ENCODE data around the gene ZNF865. TPM values are rescaled to one million over a fixed set of nuclear protein-coding genes. Genes with fewer than 3 reads are reported as not detected.

The ZNF865 gene
- total and polyA plus RNA-seq, 2 donors (not counting 3 experiments of a cell fraction or from before 2014, with no cell fraction given): 4.0 to 10.1 TPM

DNA sequence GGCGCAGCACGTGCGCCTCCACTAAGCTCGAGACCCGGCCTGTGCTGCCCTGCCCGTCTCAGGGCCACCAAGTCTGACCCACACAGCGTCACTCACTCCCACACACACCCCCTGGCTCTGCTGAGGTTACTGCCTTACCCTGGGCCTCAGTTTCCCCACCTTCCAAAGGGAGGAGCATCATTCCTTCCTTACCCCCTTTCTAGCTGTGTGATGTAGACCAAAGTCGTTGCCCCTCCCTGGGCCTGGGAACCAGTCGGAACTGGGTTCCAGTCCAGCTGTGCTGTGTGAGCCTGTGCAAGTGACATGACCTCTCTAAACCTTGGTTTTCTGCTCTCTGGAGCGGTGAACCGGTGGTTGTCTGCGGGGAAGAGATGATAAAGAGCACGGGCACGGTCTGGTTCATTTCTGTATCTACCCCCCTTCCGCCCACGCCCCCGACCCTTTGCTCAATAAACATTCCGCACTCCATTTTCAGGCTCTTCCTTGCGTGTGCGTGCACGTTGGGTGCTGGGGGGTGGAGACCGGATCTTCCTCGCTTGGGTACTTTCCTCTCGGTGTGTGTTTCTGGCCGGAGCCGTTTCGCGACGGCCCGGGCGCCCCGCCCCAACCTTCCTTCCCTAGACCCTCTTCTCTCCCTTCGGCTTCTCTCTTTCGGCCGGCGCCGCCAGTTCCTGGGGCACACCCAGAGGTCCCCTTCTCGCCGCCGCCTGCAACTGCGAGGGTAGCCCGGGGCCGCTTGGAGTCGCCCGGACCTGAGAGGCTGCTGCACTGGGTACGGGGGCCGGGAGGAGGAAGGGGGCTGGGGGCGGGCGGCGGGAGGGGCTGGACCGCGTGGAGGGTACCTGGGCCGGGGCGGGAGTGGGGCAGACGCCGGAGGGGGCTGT is 37.8 kb downstream of the ZNF865 start, which contains the start of gene ZNF581:
TSS of gene ZNF581 (plus strand) at position 647 of the 884 bp plus-strand sequence. CDS start 923 bp downstream, outside the sequence.
- H3K4me3 ChIP-seq (replicated peaks in 1 of 3; ENCODE audit: insufficient read depth in 1 of 3, low read depth in 1 of 3, low read length in 3 of 3): peak within 1 kb of the TSS; percentile 60 to 75 (median 61)
- peaks cover 23% of the 10 kb centered on the region for H3K79me2 ChIP-seq (ENCODE audit: control insufficient read depth, insufficient read depth, low read length)
- no peak within 1 kb of the TSS for H3K27ac ChIP-seq (ENCODE audit: insufficient read depth, low read depth, low read length)
- dilution Hi-C loops (cut with MboI; ENCODE audit: extremely low pct_ligation_motif_present, low sequenced_read_pairs): no loop called here
- no peaks in the 10 kb centered on the region for H3K9me1 ChIP-seq (replicated peaks; ENCODE audit: control insufficient read depth, extremely low read depth, insufficient read depth, low read length)
- BruUV-seq (replicated peaks): TSS peak; percentile 18
- H3K9ac ChIP-seq (replicated peaks; ENCODE audit: extremely low read depth, insufficient read depth, low read length): peak within 1 kb of the TSS; percentile 61
- H3K4me1 ChIP-seq (ENCODE audit: control insufficient read depth, extremely low read depth, insufficient read depth, low read length): peaks cover 30% of the 10 kb centered on the region
- no peaks in the 10 kb centered on the region for H4K20me1 ChIP-seq (replicated peaks; ENCODE audit: control insufficient read depth, extremely low read depth, insufficient read depth, low read length)
- intact Hi-C loops (cut with micrococcal nuclease): loop anchor here (1.0 to 5.0 kb wide), 2 partner anchors 8 to 556 kb away; no protein-coding TSS in a partner anchor
- DNase-seq (ENCODE audit: low read depth, low spot score): peak; percentile 68
- peaks cover 3 to 10% of the 10 kb centered on the region in 2 experiments for H3K36me3 ChIP-seq (ENCODE audit: control insufficient read depth in 2 of 2, extremely low read depth in 1 of 2, insufficient read depth in 2 of 2, low read length in 2 of 2)
- CTCF ChIA-PET: interaction anchor here (0.6 to 2.0 kb wide), 2 partner anchors 10 to 470 kb away, joined by 4 to 14 read pairs; no protein-coding TSS in a partner anchor
- H3K9me3 ChIP-seq (replicated peaks; ENCODE audit: control insufficient read depth, insufficient read depth, low read length): no peaks in the 10 kb centered on the region
- FAIRE-seq: peak; percentile 88
- H3K4me2 ChIP-seq (ENCODE audit: insufficient read depth, low read length): peak within 1 kb of the TSS; percentile 53
- TF ChIP-seq MAX (IDR thresholded peaks at IDR 0.05; ENCODE audit: insufficient read depth, insufficient read length) (peak; percentile 31), POLR2A (IDR thresholded peaks at IDR 0.05; ENCODE audit: low read depth, low read length) (peak; percentile 55), JUN (IDR thresholded peaks at IDR 0.05; ENCODE audit: borderline replicate concordance, insufficient read depth, insufficient read length, low read depth) (no peak), MYC (IDR thresholded peaks at IDR 0.05; ENCODE audit: low read depth, low read length) (peak; percentile 18), EZH2 (IDR thresholded peaks at IDR 0.05; ENCODE audit: borderline replicate concordance, low read depth, low read length, severe bottlenecking) (no peak), POLR2AphosphoS5 (IDR thresholded peaks at IDR 0.05; ENCODE audit: insufficient read depth, low read depth, low read length) (peak; percentile 68), GATA2 (IDR thresholded peaks at IDR 0.05; ENCODE audit: insufficient read depth, insufficient read length, low read depth, low read length) (no peak), FOS (IDR thresholded peaks at IDR 0.05; ENCODE audit: borderline replicate concordance, insufficient read depth, low read length) (no peak)
- TF ChIP-seq, protein P1, sequence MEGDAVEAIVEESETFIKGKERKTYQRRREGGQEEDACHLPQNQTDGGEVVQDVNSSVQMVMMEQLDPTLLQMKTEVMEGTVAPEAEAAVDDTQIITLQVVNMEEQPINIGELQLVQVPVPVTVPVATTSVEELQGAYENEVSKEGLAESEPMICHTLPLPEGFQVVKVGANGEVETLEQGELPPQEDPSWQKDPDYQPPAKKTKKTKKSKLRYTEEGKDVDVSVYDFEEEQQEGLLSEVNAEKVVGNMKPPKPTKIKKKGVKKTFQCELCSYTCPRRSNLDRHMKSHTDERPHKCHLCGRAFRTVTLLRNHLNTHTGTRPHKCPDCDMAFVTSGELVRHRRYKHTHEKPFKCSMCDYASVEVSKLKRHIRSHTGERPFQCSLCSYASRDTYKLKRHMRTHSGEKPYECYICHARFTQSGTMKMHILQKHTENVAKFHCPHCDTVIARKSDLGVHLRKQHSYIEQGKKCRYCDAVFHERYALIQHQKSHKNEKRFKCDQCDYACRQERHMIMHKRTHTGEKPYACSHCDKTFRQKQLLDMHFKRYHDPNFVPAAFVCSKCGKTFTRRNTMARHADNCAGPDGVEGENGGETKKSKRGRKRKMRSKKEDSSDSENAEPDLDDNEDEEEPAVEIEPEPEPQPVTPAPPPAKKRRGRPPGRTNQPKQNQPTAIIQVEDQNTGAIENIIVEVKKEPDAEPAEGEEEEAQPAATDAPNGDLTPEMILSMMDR (IDR thresholded peaks at IDR 0.05; ENCODE audit: extremely low read depth in 1 of 2, insufficient read depth in 1 of 2, low read depth in 1 of 2, low read length in 2 of 2): no peak
- POLR2A ChIA-PET: interaction anchor here (0.6 to 1.3 kb wide), 2 partner anchors 11 kb away, joined by 3 to 4 read pairs; partner anchors contain the start of gene U2AF2
- no peaks in the 10 kb centered on the region for H3K27me3 ChIP-seq (ENCODE audit: control insufficient read depth in 2 of 2, insufficient read depth in 2 of 2, low read length in 2 of 2)
- peak within 1 kb of the TSS; percentile 4 for H2AFZ ChIP-seq (ENCODE audit: low read depth, low read length)
